ENCODE data around the gene KLC3.

KLC3 gene

GRCh38 chr19:45349430-45349941 is 8.9 kb downstream of the KLC3 start:
- DNase-seq = no peak

GRCh38 chr19:45350477-45351058 is 10.0 kb downstream of the KLC3 start:
- no peak for DNase-seq

GRCh38 chr19:45351401-45351952 is 10.9 kb downstream of the KLC3 start:
- DNase-seq = no peak

- DNase-seq = no peak
Measured at GRCh38 chr19:45352062-45352461, 11.5 kb downstream of the KLC3 start.

- DNase-seq = no peak
Measured at GRCh38 chr19:45352471-45352870, 11.9 kb downstream of the KLC3 start.

GRCh38 chr19:45352914-45353796 is 12.6 kb downstream of the KLC3 start:
- no peak for DNase-seq

GRCh38 chr19:45354241-45354842 is 13.8 kb downstream of the KLC3 start:
- no peak for DNase-seq

- DNase-seq = no peak
Measured at GRCh38 chr19:45355402-45355801, 14.9 kb downstream of the KLC3 start.

- DNase-seq = no peak
Measured at GRCh38 chr19:45355910-45356309, 15.4 kb downstream of the KLC3 start.

GRCh38 chr19:45356760-45357444 is 16.4 kb downstream of the KLC3 start:
- DNase-seq = no peak

GRCh38 chr19:45357445-45357783 is 16.9 kb downstream of the KLC3 start:
- DNase-seq = no peak

- DNase-seq = no peak
Measured at GRCh38 chr19:45358213-45358792, 17.8 kb downstream of the KLC3 start.

GRCh38 chr19:45361608-45362007 is 21.1 kb downstream of the KLC3 start:
- no peak for DNase-seq

- DNase-seq = no peak
Measured at GRCh38 chr19:45362291-45362690, 21.7 kb downstream of the KLC3 start.

GRCh38 chr19:45363861-45364459 is 23.4 kb downstream of the KLC3 start:
- no peak for DNase-seq

- DNase-seq = no peak
Measured at GRCh38 chr19:45364696-45365095, 24.1 kb downstream of the KLC3 start.

- no peak for DNase-seq
Measured at GRCh38 chr19:45368127-45368526, 27.6 kb downstream of the KLC3 start.

- DNase-seq = no peak
Measured at GRCh38 chr19:45368737-45369340, 28.3 kb downstream of the KLC3 start.

GRCh38 chr19:45370410-45371204 is 30.1 kb downstream of the KLC3 start, which contains the start of gene ERCC2:
Gene ERCC2, minus strand, starts transcription at chr19:45370573. Its CDS starts 33 bp downstream, at chr19:45370540.
- peak; percentile 85 to 96 for DNase-seq

- DNase-seq = no peak
Measured at GRCh38 chr19:45376045-45376724, 35.6 kb downstream of the KLC3 start.
